HepG2 (cell line): ENCODE measurements around the gene ZFPM1.

Experiments used
- EP300 ChIP-seq, 3 experiments: sonication (generic) in 1 of 3; formaldehyde crosslinking in 1 of 3; IDR thresholded peaks; 2 replicates each; pipeline versions ENCODE4 v1.5.1 to v1.6.1; 2011 to 2020; ENCODE audit warnings: low read depth in 2 of 3, low read length in 2 of 3, borderline replicate concordance in 1 of 3, improper control_type of control experiment in 1 of 3, mild to moderate bottlenecking in 1 of 3, missing genetic modification reagents in 1 of 3, moderate library complexity in 1 of 3
- EZH2 ChIP-seq: conservative IDR thresholded peaks from 2 replicates; pipeline ENCODE4 v1.6.1; 2012; ENCODE audit warnings: mild to moderate bottlenecking, low read depth, low read length, moderate library complexity
- GTF2F1 ChIP-seq: fragments of 150-350 bp; IDR thresholded peaks from 2 replicates; pipeline ENCODE4 v1.6.1; 2014; ENCODE audit warnings: low read length
- KDM5B ChIP-seq: sonication (generic); formaldehyde crosslinking; IDR thresholded peaks from 2 replicates; pipeline ENCODE4 v1.4.0; 2020; ENCODE audit warnings: missing genetic modification reagents, mild to moderate bottlenecking, borderline replicate concordance
- NFKBIZ ChIP-seq: IDR thresholded peaks from 2 replicates; pipeline ENCODE4 v1.6.1; 2018; ENCODE audit warnings: missing genetic modification reagents, missing compliant biosample characterization
- NR2C2 ChIP-seq: sonication (generic); formaldehyde crosslinking; IDR thresholded peaks from 2 replicates; pipeline ENCODE4 v1.4.0; 2020; ENCODE audit warnings: missing genetic modification reagents, mild to moderate bottlenecking, moderate library complexity, borderline replicate concordance
- RAD21 ChIP-seq: fragments of 450-650 bp; formaldehyde crosslinking; IDR thresholded peaks from 2 replicates; pipeline ENCODE4 v1.5.0; 2020; ENCODE audit warnings: mild to moderate bottlenecking
- ZFX ChIP-seq: sonication (generic); formaldehyde crosslinking; IDR thresholded peaks from 2 replicates; pipeline ENCODE4 v1.4.0; 2020; ENCODE audit warnings: mild to moderate bottlenecking, low read depth, missing genetic modification reagents, moderate library complexity
- ZNF17 ChIP-seq: sonication (generic); formaldehyde crosslinking; IDR thresholded peaks from 2 replicates; pipeline ENCODE4 v1.5.0; 2020; ENCODE audit warnings: mild to moderate bottlenecking, missing genetic modification reagents
- TF ChIP-seq, protein P1 (sequence below): sonication (generic); formaldehyde crosslinking; IDR thresholded peaks from 2 replicates; pipeline ENCODE4 v1.4.0; 2020; ENCODE audit warnings: missing genetic modification reagents
- TF ChIP-seq, protein P2 (sequence below): sonication (generic); formaldehyde crosslinking; IDR thresholded peaks from 2 replicates; pipeline ENCODE4 v1.5.0; 2020; ENCODE audit warnings: mild to moderate bottlenecking, missing genetic modification reagents, moderate library complexity
- TF ChIP-seq, protein P3 (sequence below): sonication (generic); formaldehyde crosslinking; IDR thresholded peaks from 2 replicates; pipeline ENCODE4 v1.4.0; 2020; ENCODE audit warnings: missing genetic modification reagents

DNA sequence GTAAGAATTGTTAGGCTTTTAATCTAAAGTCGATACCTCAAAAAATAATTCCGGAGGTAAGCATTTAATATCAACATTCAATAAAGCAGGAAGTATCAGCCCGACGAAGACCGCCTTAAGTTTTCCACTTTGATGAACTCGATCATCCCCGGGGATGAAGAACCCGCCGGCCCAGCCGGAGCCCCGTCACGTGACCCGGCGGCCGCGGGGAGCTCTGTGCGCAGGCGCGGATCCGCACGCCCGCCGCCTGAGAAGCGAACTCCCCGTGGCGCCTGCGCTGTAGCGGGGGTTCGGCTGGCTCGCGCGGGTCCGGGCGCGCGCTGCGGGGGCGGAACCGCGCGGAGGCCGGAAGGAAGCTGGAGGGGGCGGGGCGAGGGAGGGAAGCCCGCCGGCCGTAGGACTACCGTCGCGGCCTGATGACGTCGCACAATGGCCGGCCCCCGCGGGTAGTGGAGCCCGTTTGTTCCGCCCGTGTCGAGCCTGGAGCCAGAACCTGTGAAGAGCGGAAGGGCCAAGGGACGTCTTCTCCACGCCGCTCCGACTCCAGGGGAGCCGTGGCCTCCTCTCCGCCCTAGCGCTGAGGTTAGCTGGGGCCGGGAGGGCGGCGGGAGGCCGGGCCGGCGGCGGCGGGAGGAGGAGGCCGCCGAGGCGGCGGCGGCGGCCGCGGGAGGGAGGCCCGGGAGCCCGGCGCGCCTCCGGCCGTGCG is 117.1 kb downstream of the ZFPM1 start, which contains the start of gene ZC3H18:
- TF ChIP-seq, protein P1, sequence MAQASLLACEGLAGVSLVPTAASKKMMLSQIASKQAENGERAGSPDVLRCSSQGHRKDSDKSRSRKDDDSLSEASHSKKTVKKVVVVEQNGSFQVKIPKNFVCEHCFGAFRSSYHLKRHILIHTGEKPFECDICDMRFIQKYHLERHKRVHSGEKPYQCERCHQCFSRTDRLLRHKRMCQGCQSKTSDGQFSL (CRISPR knock-in tag) = peak; percentile 58; the same call in 1 of the 2 replicates
- TF ChIP-seq, protein P2, sequence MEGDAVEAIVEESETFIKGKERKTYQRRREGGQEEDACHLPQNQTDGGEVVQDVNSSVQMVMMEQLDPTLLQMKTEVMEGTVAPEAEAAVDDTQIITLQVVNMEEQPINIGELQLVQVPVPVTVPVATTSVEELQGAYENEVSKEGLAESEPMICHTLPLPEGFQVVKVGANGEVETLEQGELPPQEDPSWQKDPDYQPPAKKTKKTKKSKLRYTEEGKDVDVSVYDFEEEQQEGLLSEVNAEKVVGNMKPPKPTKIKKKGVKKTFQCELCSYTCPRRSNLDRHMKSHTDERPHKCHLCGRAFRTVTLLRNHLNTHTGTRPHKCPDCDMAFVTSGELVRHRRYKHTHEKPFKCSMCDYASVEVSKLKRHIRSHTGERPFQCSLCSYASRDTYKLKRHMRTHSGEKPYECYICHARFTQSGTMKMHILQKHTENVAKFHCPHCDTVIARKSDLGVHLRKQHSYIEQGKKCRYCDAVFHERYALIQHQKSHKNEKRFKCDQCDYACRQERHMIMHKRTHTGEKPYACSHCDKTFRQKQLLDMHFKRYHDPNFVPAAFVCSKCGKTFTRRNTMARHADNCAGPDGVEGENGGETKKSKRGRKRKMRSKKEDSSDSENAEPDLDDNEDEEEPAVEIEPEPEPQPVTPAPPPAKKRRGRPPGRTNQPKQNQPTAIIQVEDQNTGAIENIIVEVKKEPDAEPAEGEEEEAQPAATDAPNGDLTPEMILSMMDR = no peak
- TF ChIP-seq NR2C2 (CRISPR knock-in tag) (peak; percentile 79), ZFX (CRISPR knock-in tag) (peak; percentile 96), EP300 (IDR thresholded peaks at IDR 0.05; ENCODE audit: low read depth in 2 of 2, low read length in 2 of 2) (no peak), EP300 (CRISPR knock-in tag; IDR thresholded peaks at IDR 0.05; ENCODE audit: borderline replicate concordance) (0 out of 2 replicates have a peak, but pooled peaks have one; percentile 33), RAD21 (CRISPR knock-in tag) (peak; percentile 11), ZNF17 (no peak), GTF2F1 (peak; percentile 87), EZH2 (no peak), KDM5B (CRISPR knock-in tag) (peak; percentile 64; the same call in 1 of the 2 replicates), NFKBIZ (CRISPR knock-in tag) (peak; percentile 49)
- TF ChIP-seq, protein P3, sequence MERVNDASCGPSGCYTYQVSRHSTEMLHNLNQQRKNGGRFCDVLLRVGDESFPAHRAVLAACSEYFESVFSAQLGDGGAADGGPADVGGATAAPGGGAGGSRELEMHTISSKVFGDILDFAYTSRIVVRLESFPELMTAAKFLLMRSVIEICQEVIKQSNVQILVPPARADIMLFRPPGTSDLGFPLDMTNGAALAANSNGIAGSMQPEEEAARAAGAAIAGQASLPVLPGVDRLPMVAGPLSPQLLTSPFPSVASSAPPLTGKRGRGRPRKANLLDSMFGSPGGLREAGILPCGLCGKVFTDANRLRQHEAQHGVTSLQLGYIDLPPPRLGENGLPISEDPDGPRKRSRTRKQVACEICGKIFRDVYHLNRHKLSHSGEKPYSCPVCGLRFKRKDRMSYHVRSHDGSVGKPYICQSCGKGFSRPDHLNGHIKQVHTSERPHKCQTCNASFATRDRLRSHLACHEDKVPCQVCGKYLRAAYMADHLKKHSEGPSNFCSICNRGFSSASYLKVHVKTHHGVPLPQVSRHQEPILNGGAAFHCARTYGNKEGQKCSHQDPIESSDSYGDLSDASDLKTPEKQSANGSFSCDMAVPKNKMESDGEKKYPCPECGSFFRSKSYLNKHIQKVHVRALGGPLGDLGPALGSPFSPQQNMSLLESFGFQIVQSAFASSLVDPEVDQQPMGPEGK (CRISPR knock-in tag) = peak; percentile 82
